ENCODE results near the gene TIGAR. TPM values are rescaled to one million over a fixed set of nuclear protein-coding genes. Genes with fewer than 3 reads are reported as not detected.

The TIGAR gene
- total RNA-seq, 5 donors from 2014 or later (not counting 1 experiment from before 2014, with no cell fraction given): 6.7 to 11.4 (median 7.5) TPM

GRCh38 chr12:4392223-4392742 lies 71.3 kb downstream of the TIGAR start:
- H3K4me3 ChIP-seq (ENCODE audit: control insufficient read depth in 1 of 2, extremely low read depth in 1 of 2, low read length in 1 of 2): no peak overlapping the region
- Mint-ChIP-seq H3K9me3 (no peaks in the 10 kb centered on the region), H3K27me3 (peaks cover 19 to 25% of the 10 kb centered on the region in 2 donors), H3K4me3 (no peak overlapping the region), H3K36me3 (no peaks in the 10 kb centered on the region), H3K4me1 (peaks cover 6 to 7% (median 6%) of the 10 kb centered on the region in 3 donors), H3K27ac (no peak overlapping the region)
- ATAC-seq (replicated peaks in 1 of 4): peak in 1 of 4 experiments; percentile 29
- no peaks in the 10 kb centered on the region for H3K9me3 ChIP-seq
- H3K4me1 ChIP-seq (ENCODE audit: control insufficient read depth in 1 of 2, extremely low read depth in 1 of 2, insufficient read depth in 2 of 2, low read length in 2 of 2): peaks cover 0 to 5% of the 10 kb centered on the region in 2 experiments
- H3K27me3 ChIP-seq (replicated peaks in 1 of 2; ENCODE audit: control insufficient read depth in 2 of 2, extremely low read depth in 1 of 2, insufficient read depth in 2 of 2, low read length in 1 of 2): peaks cover 0 to 26% of the 10 kb centered on the region in 2 experiments
- ChIA-PET POLR2A (no interaction called here), CTCF (no interaction called here)
- WGBS (ENCODE audit: insufficient coverage): 26% methylated on average over 13 of the region's 15 CpGs
- no peak overlapping the region for H3K27ac ChIP-seq (ENCODE audit: low read length)
- H3K36me3 ChIP-seq (ENCODE audit: control insufficient read depth in 2 of 2, extremely low read depth in 1 of 2, insufficient read depth in 1 of 2, low read length in 1 of 2): no peaks in the 10 kb centered on the region
- no peak for DNase-seq

DNA sequence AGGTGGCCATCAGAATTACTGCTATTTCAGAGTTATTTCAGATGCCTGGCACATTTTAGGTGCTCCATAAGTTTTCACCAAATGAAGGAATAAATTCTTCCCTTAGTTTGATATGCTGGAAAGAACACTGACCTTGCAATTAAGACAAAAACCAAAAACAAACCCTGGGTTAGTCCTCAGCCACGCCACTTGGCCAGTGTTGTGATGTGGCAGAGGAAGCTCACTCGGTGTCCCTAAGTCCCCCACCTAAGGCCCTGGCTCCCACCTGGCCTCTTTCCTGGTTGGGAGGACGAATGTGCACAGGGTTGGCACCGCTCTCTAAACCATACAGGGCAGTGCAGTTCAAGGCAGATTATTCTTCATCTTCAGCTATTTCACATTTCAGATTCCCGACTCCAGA lies 72.2 kb downstream of the TIGAR start:
- Histone ChIP-seq H3K4me3 (ENCODE audit: control insufficient read depth in 1 of 2, extremely low read depth in 1 of 2, low read length in 1 of 2) (no peak overlapping the region), H3K36me3 (ENCODE audit: control insufficient read depth in 2 of 2, extremely low read depth in 1 of 2, insufficient read depth in 1 of 2, low read length in 1 of 2) (no peaks in the 10 kb centered on the region), H3K27ac (ENCODE audit: low read length) (no peak overlapping the region), H3K27me3 (replicated peaks in 1 of 2; ENCODE audit: control insufficient read depth in 2 of 2, extremely low read depth in 1 of 2, insufficient read depth in 2 of 2, low read length in 1 of 2) (peaks cover 0 to 26% of the 10 kb centered on the region in 2 experiments), H3K4me1 (ENCODE audit: control insufficient read depth in 1 of 2, extremely low read depth in 1 of 2, insufficient read depth in 2 of 2, low read length in 2 of 2) (peaks cover 0 to 5% of the 10 kb centered on the region in 2 experiments), H3K9me3 (no peaks in the 10 kb centered on the region)
- ChIA-PET CTCF (no interaction called here), POLR2A (no interaction called here)
- ATAC-seq (replicated peaks in 1 of 4) (no peak), DNase-seq (no peak)
- Mint-ChIP-seq H3K27me3 (peaks cover 20 to 25% of the 10 kb centered on the region in 2 donors), H3K4me3 (no peak overlapping the region), H3K36me3 (no peaks in the 10 kb centered on the region), H3K9me3 (no peaks in the 10 kb centered on the region), H3K4me1 (peaks cover 6 to 7% (median 6%) of the 10 kb centered on the region in 3 donors), H3K27ac (no peak overlapping the region)
- 60% methylated on average over 2 of the region's 5 CpGs for WGBS (ENCODE audit: insufficient coverage)

DNA sequence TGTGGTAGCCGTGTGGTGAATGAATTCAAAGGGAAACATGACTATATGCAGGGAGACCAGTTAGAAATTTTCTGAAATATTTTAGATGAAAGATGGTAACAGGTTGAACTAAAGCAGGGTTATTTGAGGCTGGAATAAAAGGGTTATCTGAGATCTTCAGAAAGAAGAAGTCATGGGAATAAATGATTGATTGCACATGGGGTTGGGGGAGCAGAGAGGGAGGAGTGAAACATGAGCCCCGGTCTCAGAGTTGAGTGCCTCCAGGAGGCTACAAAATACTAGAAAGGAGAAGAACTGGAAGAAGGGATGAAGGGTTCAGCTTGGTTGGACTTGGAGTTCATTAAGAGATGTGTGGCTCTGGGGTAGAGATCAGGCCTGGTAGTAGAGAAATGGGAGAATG lies 74.8 kb downstream of the TIGAR start:
- H3K27ac Mint-ChIP-seq: no peak overlapping the region
- DNase-seq (no peak), ATAC-seq (replicated peaks in 1 of 4) (no peak)
- Histone ChIP-seq H3K36me3 (ENCODE audit: control insufficient read depth in 2 of 2, extremely low read depth in 1 of 2, insufficient read depth in 1 of 2, low read length in 1 of 2) (no peaks in the 10 kb centered on the region), H3K9me3 (no peaks in the 10 kb centered on the region), H3K27ac (ENCODE audit: low read length) (no peak overlapping the region), H3K4me1 (ENCODE audit: control insufficient read depth in 1 of 2, extremely low read depth in 1 of 2, insufficient read depth in 2 of 2, low read length in 2 of 2) (peaks cover 0 to 5% of the 10 kb centered on the region in 2 experiments), H3K4me3 (ENCODE audit: control insufficient read depth in 1 of 2, extremely low read depth in 1 of 2, low read length in 1 of 2) (no peak overlapping the region), H3K27me3 (replicated peaks in 1 of 2; ENCODE audit: control insufficient read depth in 2 of 2, extremely low read depth in 1 of 2, insufficient read depth in 2 of 2, low read length in 1 of 2) (peaks cover 0 to 26% of the 10 kb centered on the region in 2 experiments)
- no peak overlapping the region for H3K4me3 Mint-ChIP-seq
- CTCF ChIA-PET: no interaction called here
- H3K4me1 Mint-ChIP-seq: peaks cover 6 to 7% (median 6%) of the 10 kb centered on the region in 3 donors
- H3K36me3 Mint-ChIP-seq: no peaks in the 10 kb centered on the region
- no peaks in the 10 kb centered on the region for H3K9me3 Mint-ChIP-seq
- 68% methylated on average over 2 of the region's 2 CpGs for WGBS (ENCODE audit: insufficient coverage)
- POLR2A ChIA-PET: no interaction called here
- peaks cover 25 to 27% of the 10 kb centered on the region in 2 donors for H3K27me3 Mint-ChIP-seq

GRCh38 chr12:4401117-4401516 lies 80.1 kb downstream of the TIGAR start:
- no CpG with 5 or more reads among the region's 3 CpGs for WGBS (ENCODE audit: insufficient coverage)
- CTCF ChIA-PET: no interaction called here

DNA sequence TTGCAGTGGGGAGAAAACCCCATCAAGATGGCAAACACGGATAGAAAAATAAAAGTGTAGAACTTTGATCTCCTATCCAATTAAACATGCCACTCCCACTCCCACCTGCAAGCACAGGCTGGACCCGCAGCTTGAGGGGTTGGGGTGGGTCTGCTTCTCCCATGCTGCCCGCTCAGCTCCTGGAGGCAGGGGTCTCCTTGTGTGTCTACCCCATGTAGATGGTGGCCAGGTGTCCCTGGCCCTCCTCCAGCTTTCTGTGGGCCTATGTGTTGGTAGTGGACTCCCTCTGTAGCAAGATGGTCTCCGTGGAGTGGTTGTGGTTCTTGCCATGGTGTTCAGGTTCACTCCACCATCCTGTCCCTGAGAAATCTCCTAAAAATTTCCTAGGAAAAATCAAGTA lies 82.0 kb downstream of the TIGAR start:
- no peak overlapping the region for H3K27ac Mint-ChIP-seq
- WGBS (ENCODE audit: insufficient coverage): no CpG with 5 or more reads among the region's 4 CpGs

More at GRCh38 chr12:4401117-4401516, 80.1 kb downstream of the TIGAR start:
- H3K4me1 ChIP-seq (ENCODE audit: control insufficient read depth in 1 of 2, extremely low read depth in 1 of 2, insufficient read depth in 2 of 2, low read length in 2 of 2): no peaks in the 10 kb centered on the region
- H3K9me3 ChIP-seq: no peaks in the 10 kb centered on the region
- H3K36me3 Mint-ChIP-seq: no peaks in the 10 kb centered on the region
- H3K27me3 ChIP-seq (replicated peaks in 1 of 2; ENCODE audit: control insufficient read depth in 2 of 2, extremely low read depth in 1 of 2, insufficient read depth in 2 of 2, low read length in 1 of 2): peaks cover 0 to 20% of the 10 kb centered on the region in 2 experiments
- POLR2A ChIA-PET: interaction anchor here in 1 of 2 donors (0.6 kb wide), 1 partner anchor 10 kb away, joined by 6 read pairs; no protein-coding TSS in a partner anchor
- ATAC-seq (replicated peaks in 1 of 4) (no peak), DNase-seq (no peak)
- no peak overlapping the region for H3K4me3 ChIP-seq (ENCODE audit: control insufficient read depth in 1 of 2, extremely low read depth in 1 of 2, low read length in 1 of 2)
- H3K4me1 Mint-ChIP-seq: no peaks in the 10 kb centered on the region
- no peaks in the 10 kb centered on the region for H3K9me3 Mint-ChIP-seq
- no peak overlapping the region for H3K27ac ChIP-seq (ENCODE audit: low read length)
- no peak overlapping the region for H3K27ac Mint-ChIP-seq
- no peak overlapping the region for H3K4me3 Mint-ChIP-seq
- no peaks in the 10 kb centered on the region for H3K36me3 ChIP-seq (ENCODE audit: control insufficient read depth in 2 of 2, extremely low read depth in 1 of 2, insufficient read depth in 1 of 2, low read length in 1 of 2)
- H3K27me3 Mint-ChIP-seq: peaks cover 10 to 12% of the 10 kb centered on the region in 2 donors

More for the DNA sequence above, 82.0 kb downstream of the TIGAR start:
- no peak overlapping the region for H3K27ac ChIP-seq (ENCODE audit: low read length)
- DNase-seq (no peak), ATAC-seq (replicated peaks in 1 of 4) (no peak)
- H3K4me1 ChIP-seq (ENCODE audit: control insufficient read depth in 1 of 2, extremely low read depth in 1 of 2, insufficient read depth in 2 of 2, low read length in 2 of 2): no peaks in the 10 kb centered on the region
- POLR2A ChIA-PET: no interaction called here
- H3K4me3 ChIP-seq (ENCODE audit: control insufficient read depth in 1 of 2, extremely low read depth in 1 of 2, low read length in 1 of 2): no peak overlapping the region
- no peak overlapping the region for H3K4me3 Mint-ChIP-seq
- H3K4me1 Mint-ChIP-seq: no peaks in the 10 kb centered on the region
- peaks cover 9 to 12% of the 10 kb centered on the region in 2 donors for H3K27me3 Mint-ChIP-seq
- CTCF ChIA-PET: no interaction called here
- no peaks in the 10 kb centered on the region for H3K36me3 ChIP-seq (ENCODE audit: control insufficient read depth in 2 of 2, extremely low read depth in 1 of 2, insufficient read depth in 1 of 2, low read length in 1 of 2)
- no peaks in the 10 kb centered on the region for H3K36me3 Mint-ChIP-seq
- peaks cover 0 to 20% of the 10 kb centered on the region in 2 experiments for H3K27me3 ChIP-seq (replicated peaks in 1 of 2; ENCODE audit: control insufficient read depth in 2 of 2, extremely low read depth in 1 of 2, insufficient read depth in 2 of 2, low read length in 1 of 2)
- H3K9me3 Mint-ChIP-seq: no peaks in the 10 kb centered on the region
- no peaks in the 10 kb centered on the region for H3K9me3 ChIP-seq

Other genes starting within 250 kb of the TIGAR start
- 100 to 1,000 TPM; 148 to 218 (median 172) TPM for gene CCND2, start 47.5 kb upstream of the TIGAR start, total RNA-seq
- gene FGF23, start 58.5 kb downstream of the TIGAR start, total RNA-seq: not detected
- not detected for gene FGF6, start 124.6 kb downstream of the TIGAR start, total RNA-seq
- gene RAD51AP1, start 217.7 kb downstream of the TIGAR start, total RNA-seq: 1 to 10 TPM in 2 of 5 donors, under 1 TPM in 3; 0.60 to 1.7 (median 0.89) TPM
- 10 to 100 TPM; 11.0 to 24.8 (median 17.6) TPM for gene DYRK4, start 241.0 kb downstream of the TIGAR start, total RNA-seq

All from T-cell (primary cell).